Stimulated activated CD4-positive, alpha-beta T cell treated with anti-CD3 and anti-CD28 coated beads, Interleukin-4, amount 100 ng/mL, for 1 hour (primary cell): ENCODE data around the gene NRG2.

Source experiments
- DNase-seq: peaks from one replicate; pipeline ENCODE4 v3.0.0-alpha.2; 2020

Gene NRG2

DNA sequence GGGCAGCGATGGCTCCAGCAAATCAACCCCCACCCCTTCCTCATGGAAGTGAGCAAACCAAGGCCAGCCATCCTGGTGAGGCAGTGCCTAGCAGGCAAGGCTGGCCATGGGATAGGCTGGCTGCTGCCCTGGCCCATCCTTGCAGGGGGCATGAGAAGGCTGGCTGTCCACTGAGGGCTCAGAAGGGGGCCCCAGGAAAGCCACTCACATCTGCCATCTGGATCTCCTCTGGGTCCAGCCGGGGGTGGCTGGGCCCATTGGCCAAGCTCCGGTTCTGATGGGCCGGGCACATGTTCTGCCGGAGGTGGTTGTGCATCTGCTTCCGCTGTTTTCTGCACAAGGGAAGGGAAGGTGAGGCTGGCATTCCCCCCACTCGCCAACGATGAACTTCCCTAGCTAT lies 190.4 kb downstream of the NRG2 start:
- DNase-seq: no peak

DNA sequence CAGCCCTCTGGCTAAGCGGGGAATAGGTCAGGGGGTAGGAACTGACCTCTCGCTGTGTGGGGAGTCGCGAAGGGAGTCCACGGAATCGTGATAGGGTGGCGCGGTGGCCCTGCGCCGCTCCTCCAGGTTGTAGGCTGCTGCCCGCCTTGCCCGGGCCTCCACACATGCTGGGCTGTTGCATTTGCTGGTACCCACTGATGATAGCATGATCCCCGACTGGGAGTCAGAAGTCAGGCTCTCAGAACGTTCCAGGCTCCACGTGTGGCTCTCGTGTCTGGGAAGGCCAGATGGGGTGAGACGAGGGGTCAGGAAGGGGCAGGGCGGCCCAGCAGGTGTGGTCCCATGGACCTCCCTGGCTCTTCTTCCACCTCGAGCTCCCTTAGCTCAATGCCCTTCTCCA lies 191.5 kb downstream of the NRG2 start:
- no peak for DNase-seq

- DNase-seq: no peak
Measured at GRCh38 chr5:139850423-139851016, 192.6 kb downstream of the NRG2 start.

- DNase-seq: no peak
Measured at GRCh38 chr5:139849942-139850341, 193.2 kb downstream of the NRG2 start.

GRCh38 chr5:139849501-139849900 lies 193.6 kb downstream of the NRG2 start:
- no peak for DNase-seq

- DNase-seq: peak; percentile 35
Measured at GRCh38 chr5:139848508-139849100, 194.5 kb downstream of the NRG2 start.

GRCh38 chr5:139847790-139848507 lies 195.2 kb downstream of the NRG2 start:
- DNase-seq: peak; percentile 79

DNA sequence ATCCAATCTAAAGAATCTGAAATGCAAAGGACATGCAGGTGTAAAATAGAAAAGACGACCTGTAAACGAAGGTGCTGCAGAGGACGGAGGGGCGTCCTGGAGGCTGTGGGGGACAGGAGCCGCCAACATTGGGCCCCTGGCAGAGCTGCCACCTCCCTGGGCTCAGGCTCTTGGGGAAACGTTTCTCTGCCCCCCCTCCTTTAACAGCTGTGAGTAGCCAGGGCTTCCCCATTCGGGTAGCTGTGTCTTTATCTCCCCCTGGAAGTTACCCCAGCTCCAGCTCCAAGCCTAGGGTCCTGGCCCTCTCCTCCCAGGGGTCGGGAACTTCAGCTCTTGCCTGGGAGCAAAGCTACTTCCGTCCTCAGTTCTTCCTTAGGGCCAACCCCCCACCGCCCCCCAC lies 196.0 kb downstream of the NRG2 start:
- DNase-seq: no peak

DNA sequence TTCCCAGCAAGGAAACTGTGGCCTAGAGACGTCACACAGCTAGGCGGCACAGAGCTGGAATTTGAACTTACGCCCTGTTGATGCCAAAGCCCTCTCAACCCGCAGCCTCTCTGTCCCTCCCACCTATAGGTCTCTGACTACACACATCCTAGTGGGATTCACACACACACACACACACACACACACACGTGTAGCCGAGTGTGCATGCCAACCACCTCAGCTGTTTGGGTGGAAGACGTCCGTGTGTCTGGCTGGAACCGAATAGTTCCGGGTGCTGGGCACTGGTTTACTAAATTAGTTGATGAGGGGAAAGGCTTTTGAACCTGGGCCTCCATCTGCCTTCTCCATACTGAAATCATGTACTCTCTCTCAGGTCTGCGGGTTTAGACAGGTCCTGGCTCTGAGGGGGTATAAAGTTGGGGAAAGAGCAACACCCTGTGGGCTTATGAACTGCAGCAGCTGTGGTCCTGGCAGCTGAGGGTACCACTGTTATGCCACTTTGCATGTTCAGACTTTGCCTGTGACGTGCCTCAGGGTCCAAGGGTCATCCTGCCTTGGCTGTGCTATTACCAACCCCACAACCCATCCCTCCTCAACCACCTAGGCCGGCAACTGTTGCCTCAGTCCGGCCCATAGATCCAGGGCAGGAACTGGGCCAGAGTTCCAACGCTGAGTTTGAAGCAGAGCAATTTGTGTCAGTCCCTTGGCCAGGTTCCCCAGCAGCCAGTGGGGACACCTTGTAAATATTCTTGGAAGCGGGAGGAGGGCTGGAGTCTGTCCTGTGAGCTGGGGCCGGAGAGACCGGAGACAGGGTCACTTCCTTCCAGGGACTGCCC lies 197.0 kb downstream of the NRG2 start:
- no peak for DNase-seq

GRCh38 chr5:139844472-139845145 lies 198.5 kb downstream of the NRG2 start:
- peak; percentile 77 for DNase-seq

DNA sequence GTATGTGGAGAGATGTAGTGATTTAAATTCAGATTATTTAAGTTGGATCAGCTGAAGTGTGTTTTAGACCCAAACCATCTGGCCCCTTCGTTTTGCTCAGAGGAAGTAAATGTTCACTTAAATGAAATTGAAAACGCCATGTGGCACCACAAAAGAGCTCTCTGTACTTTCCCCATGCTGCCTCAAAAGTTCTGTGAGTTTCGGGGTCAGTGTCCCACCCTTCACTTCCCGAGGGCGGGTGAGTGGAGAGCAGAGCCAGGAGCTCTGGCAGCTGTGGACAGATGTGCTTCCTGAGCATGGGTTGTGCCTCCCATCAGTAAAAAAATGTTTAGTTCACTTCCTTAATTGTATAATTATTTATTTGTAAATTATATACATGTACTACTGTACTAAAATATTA lies 199.1 kb downstream of the NRG2 start:
- DNase-seq: no peak

- DNase-seq: no peak
Measured at GRCh38 chr5:139842321-139842720, 200.8 kb downstream of the NRG2 start.

- DNase-seq: no peak
Measured at GRCh38 chr5:139841549-139841948, 201.6 kb downstream of the NRG2 start.

- no peak for DNase-seq
Measured at GRCh38 chr5:139839918-139840317, 203.2 kb downstream of the NRG2 start.

DNA sequence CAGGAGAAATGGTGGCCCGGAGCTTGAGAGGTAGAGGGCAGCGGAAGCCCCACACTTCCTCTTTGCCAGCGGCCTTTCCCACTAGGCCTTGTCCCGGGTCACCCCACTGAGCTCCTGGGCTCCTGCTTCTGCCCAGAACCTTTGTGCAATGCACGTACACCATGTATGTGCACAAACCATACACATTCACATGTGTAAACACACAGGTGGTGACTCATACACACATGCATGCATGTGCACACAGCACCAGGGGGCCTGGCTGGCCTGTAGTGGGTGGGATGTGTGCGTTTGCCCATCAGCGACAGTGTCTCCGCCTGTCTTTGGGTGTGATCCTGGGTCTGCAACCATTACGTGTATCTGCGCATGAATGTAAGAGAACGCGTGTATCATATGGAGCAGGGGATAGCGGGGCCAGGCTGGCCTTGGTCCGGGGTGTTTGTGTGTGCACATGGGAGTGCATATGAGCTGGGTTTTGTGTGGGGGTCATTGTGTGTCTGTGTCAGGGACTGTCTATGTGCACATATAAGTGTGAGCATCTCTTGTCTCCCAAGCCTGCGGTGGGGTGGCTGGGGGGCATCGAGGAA lies 203.8 kb downstream of the NRG2 start:
- no peak for DNase-seq

DNA sequence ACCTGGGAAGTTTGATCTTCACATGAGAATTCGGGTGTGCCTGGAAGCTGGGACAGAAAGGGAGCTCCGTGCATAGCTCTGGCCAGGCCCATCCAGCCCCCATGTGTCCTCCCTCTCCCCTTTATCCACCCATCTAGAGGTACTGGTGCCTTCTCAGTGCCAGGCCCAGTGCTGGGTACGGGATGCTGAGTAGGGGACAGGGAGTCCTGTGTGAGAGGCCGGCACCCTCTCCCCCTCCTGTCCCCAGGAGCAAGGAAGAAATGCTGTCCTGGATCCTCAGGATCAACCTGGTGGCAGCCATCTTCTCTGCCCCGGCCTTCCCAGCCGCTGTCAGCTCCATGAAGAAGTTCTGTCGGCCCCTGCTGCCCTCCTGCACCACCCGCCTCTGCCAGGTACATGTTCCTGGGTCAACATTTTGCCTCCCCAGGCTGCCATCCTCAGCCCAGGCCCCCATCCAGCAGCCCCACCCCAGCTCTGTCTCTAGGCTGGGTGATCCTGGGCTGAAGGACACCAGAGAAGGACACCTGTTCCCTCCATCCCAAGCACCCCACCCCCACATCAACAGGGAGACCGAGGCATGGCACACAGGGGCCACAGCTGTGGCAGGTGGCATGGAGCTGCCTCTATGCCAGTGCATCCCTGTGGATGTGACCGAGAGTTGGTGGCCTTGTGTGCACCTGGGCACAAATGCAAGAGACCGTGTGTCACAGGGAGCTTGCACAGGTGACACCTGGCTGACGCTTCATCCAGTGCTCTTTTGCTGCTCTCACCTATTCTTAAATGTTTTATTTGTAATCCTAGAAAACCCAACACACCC lies 204.5 kb downstream of the NRG2 start:
- no peak for DNase-seq

DNA sequence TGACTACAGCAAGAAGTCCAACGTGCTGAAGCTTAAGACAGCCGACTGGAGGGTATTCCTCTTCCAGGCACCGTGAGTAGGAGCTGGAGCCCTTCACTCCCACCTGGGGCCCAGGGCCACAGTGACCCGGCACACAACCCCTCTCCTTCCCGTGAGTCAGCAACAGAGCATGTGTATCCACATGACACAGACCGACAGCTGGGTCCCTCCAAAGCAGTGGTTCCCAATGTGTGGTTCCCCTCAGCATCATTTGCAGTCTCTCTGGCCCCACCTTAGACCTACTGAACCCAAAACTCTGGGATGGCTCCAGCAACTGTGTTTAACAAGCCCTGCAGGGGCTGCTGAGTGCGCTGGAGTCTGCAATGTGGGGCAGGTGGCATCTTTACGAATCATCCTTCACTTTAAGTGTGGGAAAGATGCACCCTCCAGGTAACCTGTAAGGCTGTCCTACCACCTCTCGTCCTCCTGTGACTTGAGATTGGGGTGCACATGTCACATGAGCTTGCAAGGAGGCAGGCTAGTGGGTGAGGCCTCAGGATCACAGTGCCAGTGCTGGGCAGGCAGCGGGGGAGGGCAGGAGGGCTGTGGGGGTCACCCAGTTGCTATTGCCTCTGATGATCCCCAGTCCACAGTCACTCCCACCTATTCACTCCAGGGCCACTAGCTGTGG lies 205.3 kb downstream of the NRG2 start:
- no peak for DNase-seq

- no peak for DNase-seq
Measured at GRCh38 chr5:139836469-139837208, 206.5 kb downstream of the NRG2 start.

- no peak for DNase-seq
Measured at GRCh38 chr5:139835656-139836055, 207.4 kb downstream of the NRG2 start.

DNA sequence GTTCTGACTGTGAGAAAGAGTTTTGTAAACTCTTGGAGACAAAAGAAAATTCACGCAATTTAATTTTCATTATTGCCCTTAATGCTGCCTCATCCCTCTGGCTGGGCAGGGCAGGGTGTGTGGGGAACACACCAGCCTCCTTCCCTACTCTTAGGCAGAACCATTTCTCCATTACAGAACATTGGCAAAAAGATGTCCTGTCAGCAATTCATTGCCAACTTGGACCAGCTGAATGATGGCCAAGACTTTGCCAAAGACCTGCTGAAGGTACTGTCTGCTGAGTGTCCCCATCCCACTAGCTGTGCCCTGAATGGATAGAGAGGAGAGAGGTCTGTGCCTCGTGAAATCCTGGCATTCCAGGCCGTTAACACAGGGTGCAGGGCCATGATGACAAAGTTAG lies 209.6 kb downstream of the NRG2 start:
- no peak for DNase-seq
